PC-3 (cell line): ENCODE data around the gene PAPSS2. TPM values are rescaled to one million over a fixed set of nuclear protein-coding genes. Genes with fewer than 3 reads are reported as not detected.
"Not testable (repeated sequence)": the region's sequence is repeated elsewhere in the genome, so short reads cannot be mapped to it uniquely, and the experiment has no call there.

ENCODE experiments used
- ATAC-seq: fragments of 200-7000 bp; cut with Tn5 transposase; 2 replicates; pipeline ENCODE4 v1.9.1; 2020; ENCODE audit warnings: mild to moderate bottlenecking, moderate library complexity
- BruUV-seq: library from RNA; stranded (reverse); fragments of 400-500 nt; replicated peaks from 2 replicates; lab custom pipeline; 2021; lab: Mats Ljungman, UMichigan
- CTCF ChIA-PET: fragments of 300-600 bp; sonication (Branson Sonifier 250); formaldehyde crosslinking; loops from one replicate; lab custom pipeline; 2022; ENCODE audit warnings: antibody characterized with exemption; lab: Charles Lee
- POLR2A ChIA-PET: fragments of 300-600 bp; sonication (Branson Sonifier 250); formaldehyde crosslinking; loops from one replicate; lab custom pipeline; 2022; ENCODE audit warnings: antibody characterized with exemption; ENCODE audit not compliant: unreplicated experiment; lab: Charles Lee
- DNase-seq: peaks from one replicate; pipeline ENCODE4 v3.0.0-alpha.2; 2015
- H2AFZ ChIP-seq: fragments of 300-600 bp; sonication (generic); 2 replicates; pipeline ENCODE4 v1.6.0; 2016; ENCODE audit warnings: antibody characterized with exemption, low read length
- H3F3A ChIP-seq: fragments of 300-600 bp; sonication (generic); one replicate; pipeline ENCODE4 v1.6.0; 2017; ENCODE audit warnings: antibody characterized with exemption, low read length, control low read depth, mild to moderate bottlenecking; ENCODE audit not compliant: unreplicated experiment
- H3K27ac ChIP-seq: fragments of 300-600 bp; sonication (generic); 2 replicates; pipeline ENCODE4 v1.5.1; 2016; ENCODE audit warnings: mild to moderate bottlenecking, low read length
- H3K27me3 ChIP-seq: fragments of 300-600 bp; sonication (generic); 2 replicates; pipeline ENCODE4 v1.6.1; 2016; ENCODE audit warnings: low read length, mixed read lengths
- H3K36me3 ChIP-seq: fragments of 300-600 bp; sonication (generic); 2 replicates; pipeline ENCODE4 v1.6.1; 2016; ENCODE audit warnings: low read depth, mixed run types, low read length, mixed read lengths
- H3K4me1 ChIP-seq: fragments of 300-600 bp; sonication (generic); 2 replicates; pipeline ENCODE4 v1.5.1; 2016; ENCODE audit warnings: low read length; ENCODE audit not compliant: insufficient read depth
- H3K4me2 ChIP-seq: fragments of 300-600 bp; sonication (generic); 2 replicates; pipeline ENCODE4 v1.6.0; 2016; ENCODE audit warnings: low read length
- H3K4me3 ChIP-seq: fragments of 300-600 bp; sonication (generic); 2 replicates; pipeline ENCODE4 v1.5.1; 2016; ENCODE audit warnings: mild to moderate bottlenecking, low read length, mixed read lengths
- H3K79me2 ChIP-seq: fragments of 300-600 bp; sonication (generic); 2 replicates; pipeline ENCODE4 v1.6.1; 2017; ENCODE audit warnings: low read length, mixed read lengths
- H3K9ac ChIP-seq: fragments of 300-600 bp; sonication (generic); 2 replicates; pipeline ENCODE4 v1.6.0; 2016; ENCODE audit warnings: mild to moderate bottlenecking, low read length
- H3K9me2 ChIP-seq: fragments of 300-600 bp; sonication (generic); replicated peaks from 2 replicates; pipeline ENCODE4 v1.6.1; 2016; ENCODE audit warnings: mixed run types, low read length, mixed read lengths
- H3K9me3 ChIP-seq: fragments of 300-600 bp; sonication (generic); 2 replicates; pipeline ENCODE4 v1.6.1; 2016; ENCODE audit warnings: low read length, mixed read lengths
- H4K20me1 ChIP-seq: fragments of 300-600 bp; sonication (generic); 2 replicates; pipeline ENCODE4 v1.6.1; 2016; ENCODE audit warnings: low read length, mixed read lengths
- EZH2 ChIP-seq: fragments of 300-600 bp; sonication (generic); IDR thresholded peaks from one replicate; pipeline ENCODE4 v1.6.1; 2017; ENCODE audit warnings: antibody characterized with exemption, mild to moderate bottlenecking, low read length; ENCODE audit not compliant: unreplicated experiment
- EZH2phosphoT487 ChIP-seq: fragments of 300-600 bp; sonication (generic); IDR thresholded peaks from 2 replicates; pipeline ENCODE4 v1.6.1; 2018; ENCODE audit warnings: mild to moderate bottlenecking, antibody characterized with exemption, low read length, borderline replicate concordance
- intact Hi-C: fragments of 100-400 bp; cut with micrococcal nuclease; formaldehyde crosslinking; loops from 2 replicates; pipeline ENCODE4 v1.9.0; 2023
- total RNA-seq: library from RNA; depleted of rRNA; stranded (reverse); fragments of >200 nt; gene quantifications from 2 replicates; pipeline ENCODE4 v1.2.3, GENCODE V29; 2014
- TF ChIP-seq, protein P1 (sequence below): fragments of 300-600 bp; sonication (generic); conservative IDR thresholded peaks from 2 replicates; pipeline ENCODE4 v1.5.1; 2017; ENCODE audit warnings: antibody characterized with exemption, low read depth, mild to moderate bottlenecking, low read length

Gene PAPSS2
- total RNA-seq, 1 experiment from 2014 or later = 16.4 TPM

DNA sequence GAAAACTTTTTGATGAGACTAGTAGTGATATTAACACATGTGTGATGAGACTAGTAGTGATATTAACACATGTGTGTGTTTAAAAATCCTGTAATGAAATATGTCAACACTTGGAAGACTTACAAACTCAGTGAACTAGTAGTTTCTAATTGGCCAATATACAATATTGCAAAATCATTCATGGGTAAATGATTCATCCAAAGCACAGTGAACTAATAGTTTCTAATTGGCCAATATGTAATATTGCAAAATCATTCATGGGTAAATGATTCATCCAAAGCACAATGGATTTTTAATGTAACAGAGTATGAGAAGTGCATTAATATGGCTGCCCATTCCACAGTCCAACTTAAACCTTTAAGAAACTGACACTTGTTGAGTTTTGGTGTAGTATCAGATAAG is 80.6 kb downstream of the PAPSS2 start:
- no peak overlapping the region for H3K4me3 ChIP-seq
- peak overlapping the region; percentile 23; the same call in 1 of the 2 replicates for H3K27ac ChIP-seq
- no peaks in the 10 kb centered on the region for H3K36me3 ChIP-seq
- TF ChIP-seq EZH2phosphoT487 (no peak), EZH2 (no peak)
- TF ChIP-seq, protein P1, sequence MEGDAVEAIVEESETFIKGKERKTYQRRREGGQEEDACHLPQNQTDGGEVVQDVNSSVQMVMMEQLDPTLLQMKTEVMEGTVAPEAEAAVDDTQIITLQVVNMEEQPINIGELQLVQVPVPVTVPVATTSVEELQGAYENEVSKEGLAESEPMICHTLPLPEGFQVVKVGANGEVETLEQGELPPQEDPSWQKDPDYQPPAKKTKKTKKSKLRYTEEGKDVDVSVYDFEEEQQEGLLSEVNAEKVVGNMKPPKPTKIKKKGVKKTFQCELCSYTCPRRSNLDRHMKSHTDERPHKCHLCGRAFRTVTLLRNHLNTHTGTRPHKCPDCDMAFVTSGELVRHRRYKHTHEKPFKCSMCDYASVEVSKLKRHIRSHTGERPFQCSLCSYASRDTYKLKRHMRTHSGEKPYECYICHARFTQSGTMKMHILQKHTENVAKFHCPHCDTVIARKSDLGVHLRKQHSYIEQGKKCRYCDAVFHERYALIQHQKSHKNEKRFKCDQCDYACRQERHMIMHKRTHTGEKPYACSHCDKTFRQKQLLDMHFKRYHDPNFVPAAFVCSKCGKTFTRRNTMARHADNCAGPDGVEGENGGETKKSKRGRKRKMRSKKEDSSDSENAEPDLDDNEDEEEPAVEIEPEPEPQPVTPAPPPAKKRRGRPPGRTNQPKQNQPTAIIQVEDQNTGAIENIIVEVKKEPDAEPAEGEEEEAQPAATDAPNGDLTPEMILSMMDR = no peak
- no peak overlapping the region for H3K9ac ChIP-seq
- H3K27me3 ChIP-seq = no peaks in the 10 kb centered on the region
- POLR2A ChIA-PET = interaction anchor here (0.6 kb wide), 1 partner anchor 1909 kb away, joined by 4 read pairs; no protein-coding TSS in a partner anchor
- no peaks in the 10 kb centered on the region for H3K9me2 ChIP-seq
- CTCF ChIA-PET = no interaction called here
- DNase-seq (peak; percentile 69), ATAC-seq (no peak)
- H3K9me3 ChIP-seq = no peaks in the 10 kb centered on the region
- H4K20me1 ChIP-seq = no peaks in the 10 kb centered on the region
- no peaks in the 10 kb centered on the region for H3K79me2 ChIP-seq
- H3K4me1 ChIP-seq = peaks cover 14% of the 10 kb centered on the region
- BruUV-seq = no TSS peak
- peak overlapping the region; percentile 31; the same call in 1 of the 2 replicates for H3K4me2 ChIP-seq
- intact Hi-C loops = no loop called here
- H3F3A ChIP-seq = no peaks in the 10 kb centered on the region
- no peak overlapping the region for H2AFZ ChIP-seq

DNA sequence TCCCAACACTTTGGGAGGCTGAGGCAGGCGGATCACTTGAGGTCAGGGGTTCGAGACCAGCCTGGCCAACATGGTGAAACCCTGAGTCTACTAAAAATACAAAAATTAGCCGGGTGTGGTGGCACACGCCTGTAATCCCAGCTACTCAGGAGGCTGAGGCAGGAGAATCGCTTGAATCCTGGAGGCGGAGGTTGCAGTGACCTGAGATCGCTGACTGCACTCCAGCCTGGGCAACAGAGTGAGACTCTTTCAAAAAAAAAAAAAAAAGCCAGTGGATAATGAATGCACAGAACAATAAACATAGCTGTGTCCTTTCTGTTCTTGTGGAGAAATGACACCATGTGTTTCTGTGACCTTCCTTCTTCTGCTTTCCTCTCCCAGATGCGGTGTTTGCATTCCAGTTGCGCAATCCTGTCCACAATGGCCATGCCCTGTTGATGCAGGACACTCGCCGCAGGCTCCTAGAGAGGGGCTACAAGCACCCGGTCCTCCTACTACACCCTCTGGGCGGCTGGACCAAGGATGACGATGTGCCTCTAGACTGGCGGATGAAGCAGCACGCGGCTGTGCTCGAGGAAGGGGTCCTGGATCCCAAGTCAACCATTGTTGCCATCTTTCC is 83.4 kb downstream of the PAPSS2 start:
- H3K4me3 ChIP-seq, intact Hi-C loops: not testable (repeated sequence)

DNA sequence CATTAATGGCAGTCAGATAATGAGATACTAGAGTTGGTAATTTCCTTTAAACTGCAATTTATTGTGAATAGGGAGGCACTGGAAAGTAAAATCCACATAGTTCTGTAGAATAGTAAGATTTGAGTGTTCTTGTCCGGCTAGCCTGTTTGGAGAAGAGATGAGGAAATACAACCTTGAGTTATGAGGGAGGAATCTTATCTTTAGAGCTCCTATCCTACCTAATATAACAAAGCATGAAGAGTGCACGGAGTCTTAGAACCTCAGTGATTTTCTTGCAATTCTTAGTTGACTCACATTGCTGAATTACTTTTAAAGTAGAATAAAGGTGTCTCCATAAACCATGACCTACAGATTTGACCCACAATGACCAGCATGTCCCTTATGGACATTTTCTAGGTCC is 84.9 kb downstream of the PAPSS2 start:
- DNase-seq (no peak), ATAC-seq (no peak)
- TF ChIP-seq, protein P1 = no peak
- TF ChIP-seq EZH2 (no peak), EZH2phosphoT487 (no peak)
- Histone ChIP-seq H4K20me1 (no peaks in the 10 kb centered on the region), H3K4me3 (no peak overlapping the region), H3K9me3 (no peaks in the 10 kb centered on the region), H3K27ac (no peak overlapping the region), H3K9ac (no peak overlapping the region), H2AFZ (no peak overlapping the region), H3K79me2 (no peaks in the 10 kb centered on the region), H3K4me1 (peaks cover 13% of the 10 kb centered on the region), H3K4me2 (no peak overlapping the region), H3K9me2 (no peaks in the 10 kb centered on the region), H3F3A (no peaks in the 10 kb centered on the region), H3K27me3 (no peaks in the 10 kb centered on the region), H3K36me3 (no peaks in the 10 kb centered on the region)
- CTCF ChIA-PET = no interaction called here
- intact Hi-C loops = no loop called here
- POLR2A ChIA-PET = no interaction called here
- no TSS peak for BruUV-seq

More for the DNA sequence above, 83.4 kb downstream of the PAPSS2 start:
- H3K9ac ChIP-seq, H3F3A ChIP-seq, DNase-seq, H3K27me3 ChIP-seq, H3K9me3 ChIP-seq, H2AFZ ChIP-seq, CTCF ChIA-PET, H3K4me2 ChIP-seq, H4K20me1 ChIP-seq, H3K9me2 ChIP-seq, ATAC-seq, H3K27ac ChIP-seq, H3K36me3 ChIP-seq, BruUV-seq, H3K79me2 ChIP-seq: not testable (repeated sequence)
- peaks cover 14% of the 10 kb centered on the region for H3K4me1 ChIP-seq
- POLR2A ChIA-PET = interaction anchor here (0.6 kb wide), 1 partner anchor 1216 kb away, joined by 3 read pairs; no protein-coding TSS in a partner anchor
